GOT3 (cell line): ENCODE data around the gene ASTN1.

ENCODE experiments used
- DNase-seq: peaks from one replicate; lab custom pipeline; 2025; ENCODE audit warnings: mixed read lengths; lab: John Stamatoyannopoulos, UW

ASTN1 gene

DNA sequence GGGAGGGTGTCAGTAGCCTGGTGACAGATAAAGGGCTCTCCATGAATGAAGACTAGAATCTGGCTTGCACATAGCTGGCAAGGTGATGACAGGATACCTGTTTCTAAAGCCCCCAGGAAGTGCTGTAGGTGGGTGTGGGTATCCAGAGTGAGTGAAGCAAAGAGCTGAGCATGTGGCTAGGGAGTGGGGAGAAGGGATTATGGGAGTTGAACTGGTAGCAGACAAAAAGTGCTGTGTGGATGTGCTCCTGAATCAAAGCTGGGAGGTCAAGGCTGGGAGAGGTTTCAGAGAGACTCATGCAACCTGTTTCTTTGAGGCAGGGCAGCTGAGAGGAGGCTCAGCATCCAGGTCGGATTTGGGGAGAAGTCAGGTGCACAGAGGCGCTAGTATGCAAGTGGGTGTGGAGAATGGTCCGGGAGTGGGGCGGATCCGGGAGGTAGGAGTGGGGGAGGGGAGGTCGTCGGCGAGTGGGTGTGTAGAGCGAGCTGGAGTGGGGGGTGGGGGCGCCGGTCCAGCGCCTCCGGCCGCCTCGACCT lies 600 bp downstream of the ASTN1 start:
- no peak for DNase-seq

DNA sequence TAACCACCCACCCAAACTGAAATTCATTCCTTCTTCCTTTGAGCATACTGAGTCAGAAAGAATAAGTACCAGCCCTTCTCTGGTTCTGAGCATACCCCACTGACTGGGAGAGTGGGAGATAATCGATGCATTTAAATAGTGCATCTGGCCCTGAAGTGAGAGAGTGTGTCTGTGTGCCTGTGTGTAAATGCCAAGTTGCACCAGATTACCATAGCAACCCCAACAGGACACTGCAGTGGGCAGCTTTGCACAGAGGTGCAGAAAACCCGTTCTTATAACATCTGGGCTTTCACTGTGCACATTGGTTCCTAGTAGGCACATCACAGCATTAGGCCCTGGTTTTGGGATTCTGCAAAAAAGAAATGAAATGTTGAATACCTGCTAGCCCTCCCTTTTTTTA lies 2.3 kb downstream of the ASTN1 start:
- no peak for DNase-seq

GRCh38 chr1:177146499-177146898 lies 18.0 kb downstream of the ASTN1 start:
- no peak for DNase-seq

GRCh38 chr1:177145106-177146070 lies 19.1 kb downstream of the ASTN1 start:
- DNase-seq: no peak

GRCh38 chr1:177142791-177143271 lies 21.7 kb downstream of the ASTN1 start:
- DNase-seq: no peak

DNA sequence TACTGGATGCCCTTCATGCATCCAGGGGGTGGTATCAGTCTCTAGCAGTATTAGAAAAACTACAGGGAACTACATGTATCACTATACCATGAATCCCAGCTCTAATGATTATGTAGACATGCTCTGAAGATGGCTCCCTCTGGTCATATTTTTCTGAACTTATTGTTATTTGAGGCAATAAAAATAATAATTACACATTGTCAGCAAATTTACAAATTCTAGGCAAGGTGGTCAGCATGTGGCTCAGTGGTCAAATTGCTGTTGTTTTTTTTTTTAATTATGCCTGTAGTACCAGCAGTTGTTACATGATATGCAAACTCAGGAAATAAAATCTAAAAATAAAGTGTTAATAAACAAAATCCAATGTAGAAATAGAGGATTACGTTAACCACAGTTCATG lies 22.5 kb downstream of the ASTN1 start:
- no peak for DNase-seq

DNA sequence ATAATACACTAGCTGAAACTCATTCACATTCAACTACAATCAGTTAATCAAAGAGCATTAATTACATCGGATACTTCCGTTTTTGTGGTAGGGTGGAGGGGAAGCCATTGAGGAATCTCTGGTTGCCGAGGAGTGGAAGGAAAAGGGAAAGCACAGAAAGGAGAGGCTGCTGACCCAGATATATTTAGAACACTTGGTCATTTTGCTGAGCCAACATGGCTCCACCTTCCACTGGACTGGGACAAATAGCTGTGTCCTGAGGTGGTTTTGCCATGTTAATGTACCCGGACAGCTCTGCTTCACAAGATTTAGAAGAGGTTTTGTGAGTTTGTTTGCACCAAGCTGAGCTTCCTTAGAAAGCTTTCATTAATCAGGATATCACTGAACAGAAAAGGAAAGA lies 26.2 kb downstream of the ASTN1 start:
- no peak for DNase-seq

DNA sequence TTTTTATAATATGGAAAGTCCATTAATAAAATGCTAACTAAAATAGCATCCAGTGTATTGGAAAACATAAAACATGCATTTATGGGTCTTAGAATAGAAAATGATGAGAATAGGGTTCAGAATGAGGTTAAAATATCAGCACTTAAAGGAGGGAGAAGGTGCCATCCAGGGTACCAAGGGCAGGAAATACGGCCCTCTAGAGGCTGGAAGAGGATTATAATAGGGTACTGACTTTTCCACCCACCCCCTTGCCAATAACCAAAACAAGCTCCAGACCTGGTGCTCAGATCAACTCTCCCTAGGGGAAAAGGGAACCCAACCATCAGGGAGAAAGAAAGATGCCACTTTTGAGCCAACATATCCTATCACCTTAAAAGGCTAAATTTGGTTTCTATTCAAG lies 26.7 kb downstream of the ASTN1 start:
- DNase-seq: no peak

DNA sequence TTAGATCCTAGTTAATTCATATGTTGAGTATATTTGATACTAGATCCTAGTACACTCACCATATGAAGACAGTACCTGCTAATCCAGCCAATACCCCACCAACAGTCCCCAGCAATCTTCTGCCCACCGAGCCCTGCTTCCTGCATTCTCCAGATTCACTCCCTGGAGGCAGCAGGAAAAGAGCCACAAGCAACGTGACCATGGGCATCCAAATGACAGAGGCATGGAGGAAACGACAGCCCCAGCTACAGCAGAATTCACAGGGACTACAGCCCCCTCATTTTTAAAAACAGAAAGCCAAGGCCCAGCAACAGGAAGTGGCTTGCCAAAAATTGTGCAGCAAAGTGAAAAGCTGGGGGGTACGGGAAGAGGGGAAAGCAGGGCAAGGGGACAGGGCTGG lies 29.3 kb downstream of the ASTN1 start:
- DNase-seq: no peak

- no peak for DNase-seq
These were observed 30.5 kb downstream of the ASTN1 start for GRCh38 chr1:177133977-177134538.

GRCh38 chr1:177132141-177132540 lies 32.4 kb downstream of the ASTN1 start:
- DNase-seq: no peak

GRCh38 chr1:177131723-177132122 lies 32.8 kb downstream of the ASTN1 start:
- no peak for DNase-seq

GRCh38 chr1:177130451-177130945 lies 34.0 kb downstream of the ASTN1 start:
- no peak for DNase-seq

GRCh38 chr1:177128665-177129281 lies 35.7 kb downstream of the ASTN1 start:
- no peak for DNase-seq

GRCh38 chr1:177126267-177126666 lies 38.2 kb downstream of the ASTN1 start:
- DNase-seq: no peak

GRCh38 chr1:177124577-177125278 lies 39.8 kb downstream of the ASTN1 start:
- DNase-seq: no peak

DNA sequence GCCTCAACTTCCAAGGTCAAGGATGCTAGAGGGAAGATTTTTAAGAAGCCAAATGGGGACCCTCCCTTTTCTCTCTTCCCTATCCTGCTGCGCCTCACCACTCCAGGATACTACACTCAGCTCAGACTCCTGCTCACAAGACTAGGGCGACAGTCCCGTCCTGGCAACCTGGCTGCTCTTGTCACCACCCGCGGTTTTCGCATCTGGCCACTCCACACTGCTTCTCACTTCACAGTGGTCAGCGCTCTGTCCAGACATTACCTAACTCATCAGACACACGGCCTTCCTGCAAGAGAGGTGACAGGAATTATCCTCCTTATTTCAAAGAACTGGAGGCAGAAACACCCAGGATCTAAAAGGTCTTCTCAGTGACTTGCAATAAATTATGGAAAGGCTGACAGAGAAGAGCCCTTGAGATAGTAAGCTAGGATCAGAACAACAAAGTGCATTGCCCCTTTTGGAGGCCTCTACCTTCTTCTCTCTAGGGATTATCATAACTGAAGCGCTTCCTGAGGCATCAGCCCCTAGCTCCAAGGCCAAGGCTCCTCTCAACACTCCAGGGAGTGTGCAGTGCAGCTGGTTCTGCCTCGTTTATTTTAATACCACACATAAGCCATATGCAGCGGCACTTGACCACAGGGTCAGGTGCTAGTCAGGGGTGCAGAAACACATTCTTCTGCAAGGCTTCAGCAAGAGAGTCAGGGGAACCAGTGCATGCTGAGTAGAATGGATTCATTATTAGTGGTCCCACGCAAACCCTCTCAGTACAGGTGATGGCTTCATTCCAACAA lies 41.9 kb downstream of the ASTN1 start:
- DNase-seq: no peak

GRCh38 chr1:177119311-177119710 lies 45.2 kb downstream of the ASTN1 start:
- no peak for DNase-seq

DNA sequence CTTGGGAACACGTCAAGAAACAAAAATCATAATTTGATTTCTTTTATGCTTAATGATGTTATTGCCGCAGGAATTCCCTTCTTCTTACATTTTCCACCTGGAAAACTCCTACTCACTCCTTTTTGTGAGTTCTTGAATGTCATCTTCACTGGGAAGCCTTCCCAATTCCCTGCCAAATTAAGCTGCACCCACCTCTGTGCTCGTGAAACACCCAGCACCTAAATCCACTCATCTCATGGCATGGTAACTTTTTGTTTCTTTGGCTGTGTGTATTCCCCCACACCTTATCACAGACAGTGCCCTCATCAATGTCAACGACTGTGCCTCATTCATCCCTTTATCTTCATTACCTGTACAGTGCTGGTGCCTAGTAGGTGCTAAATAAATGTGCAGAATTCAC lies 45.6 kb downstream of the ASTN1 start:
- no peak for DNase-seq

DNA sequence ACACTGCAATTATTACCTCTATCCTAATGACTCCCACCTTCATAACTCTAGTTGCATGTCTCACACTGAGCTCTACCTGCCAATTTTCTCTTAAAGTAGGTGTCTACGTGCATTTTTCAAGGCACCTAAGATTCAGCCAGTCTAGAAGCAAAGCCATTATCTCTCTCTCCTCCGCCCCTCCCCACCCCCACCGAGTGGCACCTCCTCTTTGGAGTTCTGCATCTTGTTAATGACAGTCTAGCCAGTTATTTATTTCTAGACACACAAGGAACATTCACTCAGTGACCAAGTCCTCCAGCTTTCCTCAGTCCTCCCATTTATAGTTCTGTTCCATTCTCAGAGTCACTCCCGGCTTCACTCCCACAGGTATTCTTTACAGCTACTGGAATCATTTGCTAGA lies 47.6 kb downstream of the ASTN1 start:
- no peak for DNase-seq
